Neutrophil (primary cell): ENCODE data around the gene BRINP3.

Experiments used
- H3K27ac ChIP-seq: fragments of 200-600 bp; sonication (generic); 2 replicates; pipeline ENCODE4 v1.5.1; 2016; ENCODE audit warnings: mild to moderate bottlenecking, moderate library complexity
- H3K27me3 ChIP-seq: fragments of 200-600 bp; sonication (generic); 2 replicates; pipeline ENCODE4 v1.6.0; 2016; ENCODE audit warnings: mild to moderate bottlenecking
- H3K36me3 ChIP-seq: fragments of 200-600 bp; sonication (generic); 2 replicates; pipeline ENCODE4 v1.5.1; 2017
- H3K4me1 ChIP-seq, 2 experiments: fragments of 200-600 bp in 1 of 2; sonication (generic) in 1 of 2; 1 replicate in 1 of 2; 2 replicates in 1 of 2; pipeline versions ENCODE4 v1.5.1 to v1.6.1; 2013 to 2016; ENCODE audit warnings: low read depth in 1 of 2, low read length in 1 of 2, mild to moderate bottlenecking in 1 of 2, moderate library complexity in 1 of 2; ENCODE audit not compliant: control insufficient read depth in 1 of 2, insufficient read depth in 1 of 2
- H3K4me3 ChIP-seq, 2 experiments: fragments of 200-600 bp in 1 of 2; sonication (generic) in 1 of 2; 1 replicate in 1 of 2; 2 replicates in 1 of 2; pipeline ENCODE4 v1.5.1; 2013 to 2016; ENCODE audit warnings: low read depth in 1 of 2, low read length in 1 of 2, mild to moderate bottlenecking in 1 of 2, moderate library complexity in 1 of 2
- H3K9me3 ChIP-seq: fragments of 200-600 bp; sonication (generic); 2 replicates; pipeline ENCODE4 v1.5.1; 2016
- TF ChIP-seq, protein P1 (sequence below): fragments of 200-600 bp; sonication (generic); IDR thresholded peaks from 2 replicates; pipeline ENCODE4 v1.5.1; 2016; ENCODE audit warnings: antibody characterized with exemption

The BRINP3 gene

GRCh38 chr1:190192627-190193026 lies 285.0 kb downstream of the BRINP3 start:
- Histone ChIP-seq H3K27me3 (no peaks in the 10 kb centered on the region), H3K36me3 (no peaks in the 10 kb centered on the region), H3K4me1 (no peaks in the 10 kb centered on the region), H3K9me3 (no peaks in the 10 kb centered on the region), H3K4me3 (no peak overlapping the region), H3K27ac (no peak overlapping the region)
- TF ChIP-seq, protein P1, sequence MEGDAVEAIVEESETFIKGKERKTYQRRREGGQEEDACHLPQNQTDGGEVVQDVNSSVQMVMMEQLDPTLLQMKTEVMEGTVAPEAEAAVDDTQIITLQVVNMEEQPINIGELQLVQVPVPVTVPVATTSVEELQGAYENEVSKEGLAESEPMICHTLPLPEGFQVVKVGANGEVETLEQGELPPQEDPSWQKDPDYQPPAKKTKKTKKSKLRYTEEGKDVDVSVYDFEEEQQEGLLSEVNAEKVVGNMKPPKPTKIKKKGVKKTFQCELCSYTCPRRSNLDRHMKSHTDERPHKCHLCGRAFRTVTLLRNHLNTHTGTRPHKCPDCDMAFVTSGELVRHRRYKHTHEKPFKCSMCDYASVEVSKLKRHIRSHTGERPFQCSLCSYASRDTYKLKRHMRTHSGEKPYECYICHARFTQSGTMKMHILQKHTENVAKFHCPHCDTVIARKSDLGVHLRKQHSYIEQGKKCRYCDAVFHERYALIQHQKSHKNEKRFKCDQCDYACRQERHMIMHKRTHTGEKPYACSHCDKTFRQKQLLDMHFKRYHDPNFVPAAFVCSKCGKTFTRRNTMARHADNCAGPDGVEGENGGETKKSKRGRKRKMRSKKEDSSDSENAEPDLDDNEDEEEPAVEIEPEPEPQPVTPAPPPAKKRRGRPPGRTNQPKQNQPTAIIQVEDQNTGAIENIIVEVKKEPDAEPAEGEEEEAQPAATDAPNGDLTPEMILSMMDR = no peak

DNA sequence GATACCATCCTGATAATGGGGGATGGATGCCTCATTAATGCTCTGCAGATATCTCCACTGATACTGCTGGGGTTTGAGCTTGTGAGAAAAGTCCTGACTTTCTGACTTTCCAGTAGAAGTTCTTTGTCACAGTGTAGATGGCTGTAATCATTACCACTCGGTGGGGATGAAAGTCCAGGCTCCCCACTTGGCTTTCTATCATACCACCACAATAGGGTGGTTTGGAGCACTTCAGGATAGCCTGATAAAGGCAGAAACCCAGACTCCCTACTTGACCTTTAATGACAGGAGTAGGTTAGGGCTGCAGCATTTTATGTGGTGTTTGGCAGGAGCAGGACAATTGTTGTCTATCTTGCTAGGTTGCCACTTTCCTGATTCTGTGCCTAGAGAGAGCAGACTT lies 294.1 kb downstream of the BRINP3 start:
- H3K27me3 ChIP-seq = no peaks in the 10 kb centered on the region
- H3K9me3 ChIP-seq = no peaks in the 10 kb centered on the region
- no peak overlapping the region for H3K4me3 ChIP-seq
- TF ChIP-seq, protein P1 = no peak
- H3K36me3 ChIP-seq = no peaks in the 10 kb centered on the region
- H3K4me1 ChIP-seq = no peaks in the 10 kb centered on the region
- H3K27ac ChIP-seq = no peak overlapping the region

DNA sequence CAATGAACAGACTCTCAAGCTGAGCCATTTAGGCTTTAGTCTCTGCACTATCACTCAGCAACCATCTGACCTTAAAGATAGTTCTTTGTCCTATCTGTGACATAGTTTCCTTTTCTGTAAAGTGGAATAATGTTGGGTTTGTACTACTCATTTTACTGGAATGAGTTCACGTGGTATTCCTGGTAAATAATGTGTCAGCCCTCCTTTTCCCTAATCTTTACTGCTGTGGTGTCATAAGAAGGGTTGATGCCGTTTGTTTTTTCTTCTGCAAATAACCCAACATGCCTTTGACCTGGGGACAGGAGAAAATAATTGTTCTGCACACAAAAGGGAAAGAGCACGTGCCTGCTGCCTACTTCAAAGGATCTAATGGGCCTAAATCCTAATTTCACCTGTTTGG lies 297.8 kb downstream of the BRINP3 start:
- Histone ChIP-seq H3K4me1 (no peaks in the 10 kb centered on the region), H3K4me3 (no peak overlapping the region), H3K9me3 (no peaks in the 10 kb centered on the region), H3K36me3 (no peaks in the 10 kb centered on the region), H3K27ac (no peak overlapping the region), H3K27me3 (no peaks in the 10 kb centered on the region)
- TF ChIP-seq, protein P1 = no peak

DNA sequence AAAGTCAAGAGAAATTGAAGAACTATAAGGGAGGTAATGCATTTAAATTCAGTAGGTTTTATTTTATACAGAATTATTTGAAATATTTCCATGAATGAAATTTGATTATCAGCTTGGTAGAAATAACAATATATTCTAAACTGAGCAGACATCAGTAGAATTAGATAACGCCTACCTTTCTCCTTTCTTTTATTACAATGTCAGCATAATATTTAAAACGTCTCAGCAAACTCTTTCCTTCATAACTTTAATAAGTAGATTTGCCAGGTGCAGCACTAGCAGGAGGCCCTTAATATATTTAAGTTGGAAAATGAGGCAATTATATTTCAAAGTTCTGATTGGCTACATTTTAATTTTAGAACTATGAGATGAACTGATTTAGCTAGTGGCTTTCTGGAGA lies 298.8 kb downstream of the BRINP3 start:
- TF ChIP-seq, protein P1 = no peak
- no peaks in the 10 kb centered on the region for H3K27me3 ChIP-seq
- H3K4me3 ChIP-seq = no peak overlapping the region
- H3K27ac ChIP-seq = no peak overlapping the region
- H3K36me3 ChIP-seq = no peaks in the 10 kb centered on the region
- no peaks in the 10 kb centered on the region for H3K4me1 ChIP-seq
- no peaks in the 10 kb centered on the region for H3K9me3 ChIP-seq

DNA sequence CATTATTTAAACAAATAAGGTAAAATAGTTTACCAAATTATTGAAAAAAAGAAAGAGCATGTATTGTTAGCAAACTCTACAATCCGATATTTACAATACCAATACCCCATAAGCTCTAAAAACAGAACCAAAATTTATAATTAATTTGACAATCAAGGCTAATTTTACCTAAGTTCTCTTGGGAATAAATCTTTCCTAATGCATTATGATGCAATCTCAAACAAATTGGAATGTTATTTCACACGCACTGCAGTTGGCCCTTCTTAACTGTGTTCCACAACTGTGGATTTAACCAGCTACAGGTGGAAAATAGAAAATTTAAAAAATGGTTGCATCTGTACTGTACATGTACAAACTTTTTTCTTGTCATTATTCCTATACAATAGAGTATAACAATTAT lies 300.1 kb downstream of the BRINP3 start:
- H3K27ac ChIP-seq = no peak overlapping the region
- H3K4me3 ChIP-seq = no peak overlapping the region
- H3K9me3 ChIP-seq = no peaks in the 10 kb centered on the region
- no peaks in the 10 kb centered on the region for H3K27me3 ChIP-seq
- TF ChIP-seq, protein P1 = no peak
- no peaks in the 10 kb centered on the region for H3K4me1 ChIP-seq
- H3K36me3 ChIP-seq = no peaks in the 10 kb centered on the region

DNA sequence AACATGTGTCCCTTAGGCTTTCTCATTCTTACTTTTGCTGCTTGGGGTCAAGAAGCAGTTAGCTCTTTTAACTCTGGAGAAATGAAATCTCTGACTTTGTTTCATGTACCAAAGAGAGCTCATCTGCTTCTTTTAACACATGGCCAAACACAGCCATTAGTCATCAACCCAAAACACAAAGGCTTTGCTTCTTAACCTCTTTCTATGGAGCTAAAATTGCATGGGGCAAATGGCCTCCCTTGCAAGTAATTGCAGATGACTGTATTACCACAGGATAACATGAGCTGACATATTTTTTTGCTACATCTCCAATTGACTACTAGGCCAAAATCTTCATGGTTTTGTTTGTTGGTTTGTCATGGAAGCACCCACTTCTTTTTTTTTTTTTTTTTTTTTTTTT lies 300.9 kb downstream of the BRINP3 start:
- Histone ChIP-seq H3K4me1 (no peaks in the 10 kb centered on the region), H3K27me3 (no peaks in the 10 kb centered on the region), H3K4me3 (no peak overlapping the region), H3K27ac (no peak overlapping the region), H3K36me3 (no peaks in the 10 kb centered on the region), H3K9me3 (no peaks in the 10 kb centered on the region)
- TF ChIP-seq, protein P1 = no peak
